GM19397 (cell line): ENCODE data around the gene NFKBIB.
"Not testable (repeated sequence)": the region's sequence is repeated elsewhere in the genome, so short reads cannot be mapped to it uniquely, and the experiment has no call there.

Source experiments
- ATAC-seq: cut with Tn5 transposase; IDR thresholded peaks from one replicate; pipeline ENCODE4 v1.9.1; 2021; ENCODE audit warnings: mild to moderate bottlenecking, moderate library complexity; ENCODE audit not compliant: unreplicated experiment

NFKBIB gene

DNA sequence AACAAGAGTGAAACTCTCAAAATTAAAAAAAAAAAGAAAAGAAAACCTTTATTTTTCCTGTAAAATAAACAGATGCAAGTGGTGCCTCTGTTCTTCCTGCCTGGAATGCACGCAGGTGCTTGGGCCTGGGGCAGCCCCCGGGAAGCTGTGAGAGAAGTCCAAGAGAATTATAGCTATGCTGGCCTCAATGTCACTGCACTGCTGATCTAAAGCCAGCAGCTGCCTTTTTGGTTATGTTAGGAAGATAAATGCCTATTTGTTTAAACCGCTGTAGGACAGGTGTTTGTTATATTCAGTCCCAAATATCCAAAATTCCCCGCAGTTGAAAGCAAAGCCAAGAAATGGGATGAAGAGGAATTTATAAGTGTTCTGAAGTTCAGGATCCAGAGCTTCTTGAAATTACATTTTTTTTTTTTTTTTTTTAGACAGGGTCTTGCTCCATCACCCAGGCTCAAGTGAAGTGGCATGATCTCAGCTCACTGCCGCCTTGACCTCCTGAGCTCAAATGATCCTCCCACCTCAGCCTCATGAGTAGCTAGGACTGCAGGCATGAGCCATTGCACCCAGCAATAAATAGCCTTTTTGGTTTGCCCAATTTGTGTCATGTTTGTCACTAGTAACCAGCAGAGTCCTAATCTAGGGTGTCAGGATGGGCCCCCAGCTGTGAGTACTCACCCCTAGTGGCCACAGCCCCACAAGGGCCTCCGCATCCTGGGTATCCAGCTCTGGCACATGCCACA is 23.9 kb upstream of the NFKBIB start:
- ATAC-seq: no peak

DNA sequence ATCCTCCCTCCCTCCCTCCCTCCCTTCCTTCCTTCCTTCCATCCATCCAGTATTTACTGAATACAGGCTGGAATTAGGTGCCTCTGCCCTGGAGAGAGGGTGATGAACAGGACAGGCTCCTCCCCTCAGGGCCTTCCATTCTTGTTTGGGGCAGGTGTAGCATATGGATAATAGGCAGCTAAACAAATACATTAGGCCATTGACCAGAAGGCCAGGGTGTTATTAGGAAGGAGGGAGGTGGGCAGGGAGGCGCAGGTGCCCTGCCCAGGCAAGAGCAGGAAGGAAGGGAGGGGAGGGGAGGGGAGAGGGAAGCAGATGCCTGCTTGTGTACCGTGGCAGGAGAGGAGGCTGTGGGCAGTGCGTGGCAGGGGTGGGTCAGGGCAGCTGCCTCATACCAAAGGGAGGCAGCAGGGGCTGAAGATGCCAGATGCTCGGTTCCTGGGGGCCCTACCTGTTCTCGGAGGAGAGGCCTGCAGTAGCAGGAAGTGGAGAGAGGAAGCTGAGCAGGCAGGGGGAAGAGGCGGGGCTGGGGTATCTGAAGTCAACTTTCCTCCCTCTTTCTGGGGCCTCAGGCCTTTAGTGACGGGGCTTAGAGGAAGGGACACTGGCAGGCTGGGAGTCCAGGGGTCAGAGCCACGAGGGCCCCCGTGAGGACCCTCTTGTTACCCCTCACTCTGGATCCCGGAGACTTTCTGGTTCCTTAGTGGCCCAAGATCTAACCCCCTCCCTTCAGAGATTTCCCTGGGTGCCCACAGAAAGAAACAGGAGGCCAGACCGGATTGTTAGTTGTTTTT is 21.8 kb upstream of the NFKBIB start, which contains the start of gene RINL:
Gene RINL (minus strand): TSS at position 495 of the 794 bp plus-strand sequence. CDS start 1,533 bp downstream, outside the sequence.
- no peak for ATAC-seq

- no peak for ATAC-seq
These were observed 21.0 kb upstream of the NFKBIB start for GRCh38 chr19:38878575-38879399.

- ATAC-seq: no peak
These were observed 20.4 kb upstream of the NFKBIB start for GRCh38 chr19:38879400-38879751.

DNA sequence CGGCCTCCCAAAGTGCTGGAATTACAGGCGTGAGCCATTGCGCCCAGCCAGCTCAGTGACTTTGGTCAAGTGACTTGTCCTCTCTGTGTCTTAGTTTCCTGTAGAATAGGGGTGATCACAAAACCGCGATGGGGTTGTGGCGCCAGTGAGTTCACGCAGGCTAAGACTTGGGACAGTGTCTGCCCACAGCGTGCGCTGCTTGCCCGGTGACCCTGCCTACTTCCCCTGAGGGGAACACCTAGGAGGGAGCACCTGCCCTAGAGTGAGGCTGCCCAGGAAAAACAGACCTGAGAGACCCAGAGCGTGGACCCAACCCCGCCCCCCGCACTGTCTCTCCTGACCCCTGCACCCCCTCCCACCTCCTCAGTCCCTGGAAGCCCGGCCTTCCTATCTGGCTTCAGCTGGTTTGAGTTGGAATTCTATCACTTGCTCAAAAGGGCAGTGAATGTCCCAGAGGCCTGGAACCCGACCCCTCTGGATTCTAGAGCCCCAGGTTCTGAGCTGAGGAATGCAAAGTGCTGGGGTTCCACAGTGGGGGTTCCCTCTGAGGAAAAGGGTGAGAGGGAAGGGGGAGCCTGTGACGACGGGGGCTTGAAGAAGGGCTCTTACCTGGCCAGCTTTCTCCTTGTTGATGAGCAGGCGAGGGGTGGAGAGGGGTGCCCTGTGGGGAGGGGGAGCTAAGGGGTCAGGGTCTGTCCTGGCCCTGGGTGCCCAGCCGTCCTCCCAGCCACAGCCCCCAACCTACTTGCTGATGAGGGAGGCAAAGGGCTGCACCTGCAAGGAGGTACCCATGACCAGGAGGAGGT is 19.5 kb upstream of the NFKBIB start:
- ATAC-seq: no peak

DNA sequence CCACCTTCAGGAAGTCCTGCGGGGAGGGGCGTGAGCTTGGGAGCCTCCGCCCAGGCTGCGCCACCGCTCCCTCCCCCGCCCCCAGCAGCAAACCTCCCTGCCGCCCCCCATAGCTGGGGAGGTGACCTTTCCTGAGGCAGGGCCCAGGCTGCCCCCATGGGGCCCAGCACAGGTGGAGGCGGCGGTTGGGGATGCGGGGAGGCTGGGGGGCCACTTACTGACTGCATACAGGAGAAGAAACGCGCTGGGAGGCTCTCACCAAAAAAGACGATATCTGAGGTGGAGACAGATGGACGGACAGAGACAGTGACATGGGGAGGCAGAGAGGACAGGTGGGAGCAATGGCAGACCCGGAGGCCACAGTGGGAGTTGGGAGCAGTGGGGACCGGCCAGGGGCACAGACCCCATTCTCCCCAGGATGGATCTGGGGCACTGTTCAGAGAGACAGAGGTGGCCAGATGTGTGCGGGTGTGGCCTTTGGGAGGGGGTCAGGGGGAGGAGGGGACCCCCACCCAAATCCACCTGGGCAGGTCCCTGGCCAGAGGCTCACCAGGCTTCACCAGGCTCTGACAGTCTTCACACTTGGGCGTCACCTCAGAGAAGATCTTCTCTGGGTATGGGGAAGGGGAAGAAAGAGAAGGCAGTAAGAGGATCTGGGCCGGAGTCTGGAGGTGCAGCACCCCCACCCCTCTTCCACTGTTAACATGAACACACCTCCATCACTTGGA is 18.7 kb upstream of the NFKBIB start:
- no peak for ATAC-seq

GRCh38 chr19:38883286-38883685 is 16.5 kb upstream of the NFKBIB start:
- ATAC-seq: no peak

DNA sequence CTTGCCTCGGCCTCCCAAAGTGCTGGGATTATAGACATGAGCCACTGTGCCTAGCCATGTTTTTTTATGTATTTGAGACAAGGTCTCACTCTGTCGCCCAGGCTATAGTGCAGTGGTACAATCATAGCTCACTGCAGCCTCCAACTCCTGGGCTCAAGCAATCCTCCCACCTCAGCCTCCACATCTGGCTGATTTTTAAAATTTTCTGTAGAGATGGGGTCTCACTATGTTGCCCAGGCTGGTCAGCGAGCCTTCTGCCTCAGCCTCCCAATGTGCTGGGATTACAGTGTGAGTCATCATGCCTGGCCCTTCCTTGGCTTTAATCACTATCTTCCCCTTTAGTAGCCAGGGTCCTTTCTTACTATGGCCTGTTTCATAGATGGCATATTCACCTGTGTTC is 15.1 kb upstream of the NFKBIB start:
- not testable (repeated sequence) for ATAC-seq

GRCh38 chr19:38888876-38889275 is 10.9 kb upstream of the NFKBIB start:
- ATAC-seq: no peak

DNA sequence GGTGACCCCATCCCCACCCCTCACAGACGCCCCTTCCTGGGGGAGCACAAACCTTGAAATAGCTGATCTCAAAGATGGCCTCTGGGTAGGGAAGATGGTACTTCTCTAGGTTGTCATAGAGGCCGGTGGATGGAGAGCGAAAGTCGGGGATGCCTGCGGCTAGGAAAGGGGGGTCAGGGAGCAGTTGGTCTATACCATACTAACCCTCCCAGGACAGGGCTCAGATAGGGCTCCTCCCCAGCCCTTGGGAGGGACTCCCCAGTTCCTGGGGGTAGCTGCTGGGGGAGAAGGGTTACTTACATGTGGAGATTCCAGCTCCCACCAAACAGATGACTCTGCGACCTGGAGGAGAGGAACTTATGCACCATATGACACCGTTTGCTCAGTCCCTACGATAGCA is 10.0 kb upstream of the NFKBIB start:
- ATAC-seq: no peak

- no peak for ATAC-seq
These were observed 9.1 kb upstream of the NFKBIB start for GRCh38 chr19:38890686-38891085.

DNA sequence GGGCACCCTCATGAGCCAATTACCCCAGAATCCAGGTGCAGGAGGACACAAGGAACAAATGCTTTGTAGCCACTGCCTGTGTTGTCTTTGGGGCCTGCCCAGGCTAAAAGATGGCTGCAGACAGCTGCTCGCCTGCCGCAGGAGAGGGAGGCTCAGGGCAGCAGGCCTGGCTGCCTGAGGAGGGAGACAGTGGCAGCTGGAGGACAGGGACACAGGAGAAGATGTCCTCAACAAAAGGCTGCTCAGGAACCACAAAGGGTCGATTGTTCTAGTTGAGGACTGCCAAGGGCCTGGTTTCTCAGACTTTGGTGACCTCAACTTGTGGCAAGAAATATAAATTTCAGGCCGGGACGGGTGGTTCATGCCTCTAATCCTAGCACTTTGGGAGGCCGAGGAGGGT is 8.0 kb upstream of the NFKBIB start:
- no peak for ATAC-seq

- no peak for ATAC-seq
These were observed 6.9 kb upstream of the NFKBIB start for GRCh38 chr19:38892841-38893240.

DNA sequence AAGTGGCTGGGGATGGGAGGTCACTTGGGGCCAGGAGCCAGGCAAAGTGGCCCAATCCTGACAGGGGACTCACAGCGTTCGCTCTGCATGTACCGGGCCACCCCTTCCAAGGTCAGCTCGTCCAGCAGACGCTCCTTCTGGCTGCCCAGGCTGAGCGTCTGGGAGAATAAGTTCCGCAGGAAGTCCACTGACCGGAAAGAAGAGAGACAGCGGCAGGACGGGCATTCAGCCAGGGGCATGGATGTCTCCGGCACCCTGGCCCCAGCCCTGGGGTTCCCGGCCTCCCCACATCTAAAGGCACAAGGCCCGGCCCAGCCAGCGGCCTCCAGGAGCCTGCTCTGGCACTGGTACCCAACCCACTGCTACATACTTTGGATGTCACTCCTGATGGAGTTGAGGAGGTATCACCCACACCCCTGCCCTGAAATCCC is 6.4 kb upstream of the NFKBIB start:
- no peak for ATAC-seq

- no peak for ATAC-seq
These were observed 4.8 kb upstream of the NFKBIB start for GRCh38 chr19:38894968-38895367.

GRCh38 chr19:38898788-38899446 is 852 bp upstream of the NFKBIB start:
- ATAC-seq: no peak

DNA sequence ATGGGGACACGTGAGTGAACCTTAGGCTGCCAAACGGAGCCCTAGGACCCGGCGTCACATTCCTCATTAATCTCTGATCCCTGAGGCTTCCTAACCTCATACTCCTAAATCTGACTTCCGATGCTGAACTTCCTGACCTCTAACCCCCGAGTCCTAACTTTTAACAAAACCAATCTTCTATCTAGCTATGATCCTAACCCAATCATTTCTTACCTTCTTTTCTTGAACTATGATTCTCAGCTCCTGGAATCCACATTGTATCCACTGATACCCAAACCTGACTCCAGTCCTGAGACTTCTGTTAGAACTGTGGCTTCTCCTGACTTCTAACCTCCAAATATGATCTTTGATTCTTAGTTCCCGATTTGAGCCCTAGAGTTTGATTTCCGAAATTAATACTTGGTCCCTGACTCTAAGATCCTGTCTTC is 447 bp downstream of the NFKBIB start:
- no peak for ATAC-seq

GRCh38 chr19:38900743-38901190 is 998 bp downstream of the NFKBIB start:
- no peak for ATAC-seq

GRCh38 chr19:38901683-38902082 is 1.9 kb downstream of the NFKBIB start:
- ATAC-seq: no peak
